AG09319 (cell line): ENCODE data around the gene URI1.
A peak's percentile ranks its signal among the peaks of the same experiment; 100 is the strongest.

Source experiments
- DNase-seq: peaks from one replicate; pipeline ENCODE4 v3.0.0-alpha.2; 2010; ENCODE audit warnings: low read depth; ENCODE audit errors: extremely low read depth
- CTCF ChIP-seq: IDR thresholded peaks from 2 replicates; pipeline ENCODE4 v1.5.1; 2011; ENCODE audit warnings: low read depth, mild to moderate bottlenecking, inconsistent platforms, low read length, moderate library complexity

URI1 gene

GRCh38 chr19:29941828-29942403 is at the start of gene URI1:
Gene URI1 (plus strand): TSS chr19:29942239. CDS start chr19:29942548, 309 bp downstream.
- DNase-seq: peak; percentile 38
- no peak for TF ChIP-seq CTCF

- no peak for TF ChIP-seq CTCF
- DNase-seq: no peak
These were observed 48.3 kb upstream of the URI1 start for GRCh38 chr19:29893606-29894284.

- no peak for DNase-seq
- TF ChIP-seq CTCF: no peak
These were observed 45.2 kb upstream of the URI1 start for GRCh38 chr19:29896802-29897201.

GRCh38 chr19:29897466-29897865 is 44.6 kb upstream of the URI1 start:
- no peak for TF ChIP-seq CTCF
- no peak for DNase-seq

GRCh38 chr19:29904017-29904416 is 38.0 kb upstream of the URI1 start:
- TF ChIP-seq CTCF: no peak
- no peak for DNase-seq

GRCh38 chr19:29908963-29909944 is 32.8 kb upstream of the URI1 start:
- no peak for DNase-seq
- TF ChIP-seq CTCF: no peak
